Osteoblast (primary cell): ENCODE results near the gene SHOC2. TPM values are rescaled to one million over a fixed set of nuclear protein-coding genes. Genes with fewer than 3 reads are reported as not detected.

Experiments
- DNase-seq: peaks from one replicate; pipeline ENCODE4 v3.0.0; 2011; ENCODE audit warnings: low spot score, mixed read lengths; ENCODE audit not compliant: insufficient read length; ENCODE audit errors: missing footprints
- H2AFZ ChIP-seq: 2 replicates; pipeline ENCODE4 v1.6.0; 2011; ENCODE audit warnings: mild to moderate bottlenecking, low read length
- H3K27ac ChIP-seq: 2 replicates; pipeline ENCODE4 v1.5.1; 2011; ENCODE audit warnings: mild to moderate bottlenecking, low read depth, low read length, moderate library complexity
- H3K27me3 ChIP-seq: 2 replicates; pipeline ENCODE4 v1.6.0; 2012; ENCODE audit warnings: mild to moderate bottlenecking, control low read depth, inconsistent platforms, low read length, moderate library complexity; ENCODE audit not compliant: insufficient read depth
- H3K36me3 ChIP-seq: 2 replicates; pipeline ENCODE4 v1.5.1; 2011; ENCODE audit warnings: mild to moderate bottlenecking, low read length, control low read depth, moderate library complexity; ENCODE audit not compliant: insufficient read depth
- H3K4me1 ChIP-seq: 2 replicates; pipeline ENCODE4 v1.5.1; 2011; ENCODE audit warnings: mild to moderate bottlenecking, low read length, control low read depth, moderate library complexity; ENCODE audit not compliant: insufficient read depth
- H3K4me2 ChIP-seq: 2 replicates; pipeline ENCODE4 v1.6.0; 2011; ENCODE audit warnings: mild to moderate bottlenecking, low read length; ENCODE audit not compliant: insufficient read depth
- H3K4me3 ChIP-seq: fragments of 200-600 bp; sonication (generic); 3 replicates; pipeline ENCODE4 v1.5.1; 2012; ENCODE audit warnings: mild to moderate bottlenecking, low read length, inconsistent platforms; ENCODE audit not compliant: insufficient read depth
- H3K79me2 ChIP-seq: 2 replicates; pipeline ENCODE4 v1.6.0; 2012; ENCODE audit warnings: mild to moderate bottlenecking, low read length, control low read depth, inconsistent platforms; ENCODE audit not compliant: insufficient read depth
- H3K9me3 ChIP-seq: 2 replicates; pipeline ENCODE4 v1.5.1; 2011; ENCODE audit warnings: low read depth, low read length, control low read depth
- H4K20me1 ChIP-seq: 2 replicates; pipeline ENCODE4 v1.6.0; 2012; ENCODE audit warnings: mild to moderate bottlenecking, low read length, control low read depth; ENCODE audit not compliant: insufficient read depth
- CTCF ChIP-seq: IDR thresholded peaks from 2 replicates; pipeline ENCODE4 v1.5.1; 2011; ENCODE audit warnings: mild to moderate bottlenecking, low read depth, low read length, moderate library complexity; ENCODE audit errors: extremely low read depth
- total RNA-seq: library from RNA; depleted of rRNA; stranded (reverse); fragments of >200 nt; gene quantifications from 2 replicates; pipeline ENCODE4 v1.2.3, GENCODE V29; 2012

The SHOC2 gene
- total RNA-seq, 1 donor = 73.8 TPM

- no peak for DNase-seq
- Histone ChIP-seq H3K36me3 (no peaks in the 10 kb centered on the region), H3K4me3 (peak overlapping the region; percentile 87), H3K27me3 (no peaks in the 10 kb centered on the region), H3K9me3 (no peaks in the 10 kb centered on the region), H3K79me2 (peaks cover 52% of the 10 kb centered on the region), H2AFZ (peak overlapping the region; percentile 67), H3K4me1 (peaks cover 37% of the 10 kb centered on the region), H3K27ac (peak overlapping the region; percentile 88), H4K20me1 (peaks cover 34% of the 10 kb centered on the region), H3K4me2 (peak overlapping the region; percentile 73)
- TF ChIP-seq CTCF = no peak
Observed at GRCh38 chr10:110919971-110920881, 822 bp downstream of the SHOC2 start.

GRCh38 chr10:110923856-110924493 lies 4.6 kb downstream of the SHOC2 start:
- H3K79me2 ChIP-seq = peaks cover 89% of the 10 kb centered on the region
- no peak for DNase-seq
- H2AFZ ChIP-seq = no peak overlapping the region
- H3K36me3 ChIP-seq = no peaks in the 10 kb centered on the region
- TF ChIP-seq CTCF = no peak
- H3K9me3 ChIP-seq = no peaks in the 10 kb centered on the region
- H3K27ac ChIP-seq = no peak overlapping the region
- no peaks in the 10 kb centered on the region for H3K27me3 ChIP-seq
- peaks cover 64% of the 10 kb centered on the region for H4K20me1 ChIP-seq
- H3K4me2 ChIP-seq = no peak overlapping the region
- H3K4me1 ChIP-seq = peaks cover 11% of the 10 kb centered on the region
- H3K4me3 ChIP-seq = no peak overlapping the region

- H3K79me2 ChIP-seq = peaks cover 98% of the 10 kb centered on the region
- no peak for TF ChIP-seq CTCF
- H3K4me1 ChIP-seq = peaks cover 3% of the 10 kb centered on the region
Observed at GRCh38 chr10:110927461-110927860, 8.1 kb downstream of the SHOC2 start.

More at GRCh38 chr10:110927461-110927860, 8.1 kb downstream of the SHOC2 start:
- H4K20me1 ChIP-seq = peaks cover 69% of the 10 kb centered on the region
- no peak for DNase-seq
- no peaks in the 10 kb centered on the region for H3K27me3 ChIP-seq
- H3K4me3 ChIP-seq = no peak overlapping the region
- no peaks in the 10 kb centered on the region for H3K9me3 ChIP-seq
- no peak overlapping the region for H2AFZ ChIP-seq
- no peak overlapping the region for H3K4me2 ChIP-seq
- no peaks in the 10 kb centered on the region for H3K36me3 ChIP-seq
- H3K27ac ChIP-seq = no peak overlapping the region
